AG04449 (cell line): Measurements from ENCODE around the gene NUDT4.
A peak's percentile ranks its signal among the peaks of the same experiment; 100 is the strongest.

Experiments
- CTCF ChIA-PET: fragments of 350-600 bp; formaldehyde crosslinking; extraction: SDS; loops from one replicate; lab custom pipeline; 2021; ENCODE audit warnings: antibody characterized with exemption; lab: Yijun Ruan, JAX
- POLR2A ChIA-PET: fragments of 400-600, 350-600 bp; formaldehyde crosslinking; extraction: SDS; loops from one replicate; lab custom pipeline; 2020; ENCODE audit warnings: antibody characterized with exemption, inconsistent platforms; lab: Yijun Ruan, JAX
- DNase-seq: peaks from one replicate; pipeline ENCODE4 v3.0.0-alpha.2; 2010; ENCODE audit warnings: low read depth, low spot score
- H3K4me3 ChIP-seq: 2 replicates; pipeline ENCODE4 v1.5.1; 2011; ENCODE audit warnings: low read depth, mild to moderate bottlenecking, control low read depth, low read length
- TF ChIP-seq, protein P1 (sequence below): IDR thresholded peaks from one replicate; pipeline ENCODE4 v1.5.1; 2011; ENCODE audit warnings: mild to moderate bottlenecking, moderate library complexity, low read length, control low read depth, inconsistent platforms; ENCODE audit not compliant: insufficient read depth; ENCODE audit errors: missing control alignments

NUDT4 gene

DNA sequence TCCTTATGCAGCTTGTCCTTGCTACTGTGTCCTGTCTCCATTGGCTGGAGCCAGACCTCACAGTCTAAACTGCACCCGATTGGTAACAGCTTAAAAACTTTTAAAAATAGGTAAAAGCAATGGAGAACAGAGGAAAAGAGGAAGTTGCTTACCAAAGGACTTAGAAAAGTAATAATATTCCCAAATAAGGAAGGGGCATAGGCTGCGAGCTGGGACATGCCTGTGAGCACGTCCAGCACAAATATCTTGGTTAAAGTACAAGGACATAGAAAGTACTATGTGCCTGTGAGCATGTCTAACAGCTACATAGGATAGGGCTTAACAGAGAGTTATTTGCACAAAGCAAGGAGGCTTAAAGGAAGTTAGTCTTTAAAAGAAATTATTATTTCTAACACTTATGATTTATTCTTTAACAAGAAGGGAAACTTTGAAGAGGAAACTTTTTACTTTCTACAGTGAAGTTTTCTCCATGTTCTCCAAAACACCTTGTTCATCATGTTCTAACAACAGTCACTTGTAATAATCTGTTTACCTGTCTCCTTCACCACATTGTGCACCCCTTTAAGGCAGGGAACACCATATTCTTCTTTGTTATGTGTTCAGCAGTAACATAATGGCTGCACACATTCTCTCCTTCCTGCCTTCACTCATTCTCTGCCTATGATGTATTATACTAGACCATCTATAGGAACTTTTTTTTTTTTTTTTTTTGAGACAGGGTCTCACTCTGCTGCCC lies 73.9 kb downstream of the NUDT4 start:
- ChIA-PET POLR2A (no interaction called here), CTCF (interaction anchor here (1.1 kb wide), 1 partner anchor 9 kb away, joined by 3 read pairs; no protein-coding TSS in a partner anchor)
- TF ChIP-seq, protein P1, sequence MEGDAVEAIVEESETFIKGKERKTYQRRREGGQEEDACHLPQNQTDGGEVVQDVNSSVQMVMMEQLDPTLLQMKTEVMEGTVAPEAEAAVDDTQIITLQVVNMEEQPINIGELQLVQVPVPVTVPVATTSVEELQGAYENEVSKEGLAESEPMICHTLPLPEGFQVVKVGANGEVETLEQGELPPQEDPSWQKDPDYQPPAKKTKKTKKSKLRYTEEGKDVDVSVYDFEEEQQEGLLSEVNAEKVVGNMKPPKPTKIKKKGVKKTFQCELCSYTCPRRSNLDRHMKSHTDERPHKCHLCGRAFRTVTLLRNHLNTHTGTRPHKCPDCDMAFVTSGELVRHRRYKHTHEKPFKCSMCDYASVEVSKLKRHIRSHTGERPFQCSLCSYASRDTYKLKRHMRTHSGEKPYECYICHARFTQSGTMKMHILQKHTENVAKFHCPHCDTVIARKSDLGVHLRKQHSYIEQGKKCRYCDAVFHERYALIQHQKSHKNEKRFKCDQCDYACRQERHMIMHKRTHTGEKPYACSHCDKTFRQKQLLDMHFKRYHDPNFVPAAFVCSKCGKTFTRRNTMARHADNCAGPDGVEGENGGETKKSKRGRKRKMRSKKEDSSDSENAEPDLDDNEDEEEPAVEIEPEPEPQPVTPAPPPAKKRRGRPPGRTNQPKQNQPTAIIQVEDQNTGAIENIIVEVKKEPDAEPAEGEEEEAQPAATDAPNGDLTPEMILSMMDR: no peak
- no peak overlapping the region for H3K4me3 ChIP-seq
- DNase-seq: no peak

DNA sequence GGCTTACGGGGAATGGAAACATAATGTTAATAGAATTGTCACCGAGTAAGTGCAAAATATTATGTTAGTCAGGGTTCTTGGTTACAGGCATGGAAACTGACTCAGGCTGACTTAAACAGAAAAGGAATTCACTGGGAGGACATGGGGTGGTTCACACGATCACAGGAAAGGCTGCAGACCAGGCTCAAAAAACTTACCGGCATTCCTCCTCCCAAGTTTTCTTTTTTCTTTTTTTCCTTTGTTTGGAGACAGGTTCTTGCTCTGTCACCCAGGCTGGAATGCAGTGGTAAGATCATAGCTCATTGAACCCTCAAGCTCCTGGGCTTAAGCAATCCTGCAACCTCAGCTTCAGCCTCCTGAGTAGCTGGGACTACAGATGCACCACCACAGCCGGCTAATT lies 75.9 kb downstream of the NUDT4 start:
- DNase-seq: peak; percentile 23
- CTCF ChIA-PET: interaction anchor here (0.9 kb wide), 1 partner anchor 10 kb away, joined by 3 read pairs; no protein-coding TSS in a partner anchor
- TF ChIP-seq, protein P1: no peak
- H3K4me3 ChIP-seq: no peak overlapping the region
- POLR2A ChIA-PET: no interaction called here

DNA sequence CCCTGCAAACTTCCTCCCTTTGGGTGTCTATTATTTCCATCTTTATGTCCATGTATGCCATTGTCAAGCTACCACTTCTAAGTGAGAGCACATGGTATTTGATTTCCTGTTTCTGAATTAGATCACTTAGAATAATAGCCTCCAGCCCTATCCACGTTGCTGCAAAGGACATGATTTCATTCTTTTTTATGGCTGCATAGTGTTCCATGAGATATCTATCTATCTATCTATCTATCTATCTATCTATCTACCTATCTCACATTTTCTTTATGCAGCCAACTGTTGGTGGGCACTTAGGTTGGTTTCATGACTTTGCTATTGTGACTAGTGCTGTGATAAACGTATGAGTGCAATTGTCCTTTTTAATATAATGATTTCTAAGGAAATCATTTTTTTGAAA lies 78.4 kb downstream of the NUDT4 start:
- no peak overlapping the region for H3K4me3 ChIP-seq
- ChIA-PET POLR2A (no interaction called here), CTCF (interaction anchor here (2.1 kb wide), 1 partner anchor 11 kb away, joined by 10 read pairs; the partner anchor contains the start of gene MRPL42)
- DNase-seq: no peak
- TF ChIP-seq, protein P1: no peak
